COLO668 (cell line): Measurements from ENCODE around the gene DLEC1.

Experiments used
- DNase-seq: peaks from one replicate; lab custom pipeline; 2025; ENCODE audit not compliant: unreplicated experiment; lab: John Stamatoyannopoulos, UW

Gene DLEC1

DNA sequence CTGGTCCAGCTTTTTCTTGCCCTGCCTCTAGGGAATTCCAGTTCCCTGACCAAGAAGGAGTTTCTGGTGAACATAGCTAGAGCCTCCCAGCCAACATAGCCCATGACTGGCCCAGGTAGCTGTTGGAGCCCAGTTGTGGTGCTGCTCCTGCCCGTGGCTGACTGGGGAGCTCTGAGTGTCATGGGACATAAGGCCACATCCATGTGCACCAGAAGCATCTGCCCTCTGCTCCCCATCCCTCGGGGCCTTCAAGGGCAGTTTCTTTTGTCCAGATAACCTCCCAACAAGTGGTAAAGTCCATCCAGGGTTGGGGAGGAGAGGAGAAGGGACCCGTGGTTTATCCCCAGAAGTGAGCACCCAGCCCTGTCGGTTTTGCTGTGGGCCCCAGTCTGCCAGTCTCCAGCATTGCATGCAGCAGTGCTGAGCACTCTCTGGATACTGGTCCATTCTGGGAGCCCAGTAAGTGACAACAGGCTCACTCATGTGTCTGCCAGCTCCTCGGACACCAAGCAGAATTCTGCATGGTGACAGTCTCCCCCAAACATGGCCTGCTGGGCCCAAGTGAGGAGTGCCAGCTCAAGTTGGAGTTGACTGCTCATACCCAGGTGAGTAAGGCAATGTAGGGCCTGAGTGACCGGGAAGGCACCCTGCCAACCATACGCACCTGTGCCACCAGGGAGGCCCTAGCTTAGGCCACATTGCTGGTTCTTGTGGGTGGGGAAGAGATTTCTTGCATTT is 69.1 kb downstream of the DLEC1 start:
- no peak for DNase-seq

DNA sequence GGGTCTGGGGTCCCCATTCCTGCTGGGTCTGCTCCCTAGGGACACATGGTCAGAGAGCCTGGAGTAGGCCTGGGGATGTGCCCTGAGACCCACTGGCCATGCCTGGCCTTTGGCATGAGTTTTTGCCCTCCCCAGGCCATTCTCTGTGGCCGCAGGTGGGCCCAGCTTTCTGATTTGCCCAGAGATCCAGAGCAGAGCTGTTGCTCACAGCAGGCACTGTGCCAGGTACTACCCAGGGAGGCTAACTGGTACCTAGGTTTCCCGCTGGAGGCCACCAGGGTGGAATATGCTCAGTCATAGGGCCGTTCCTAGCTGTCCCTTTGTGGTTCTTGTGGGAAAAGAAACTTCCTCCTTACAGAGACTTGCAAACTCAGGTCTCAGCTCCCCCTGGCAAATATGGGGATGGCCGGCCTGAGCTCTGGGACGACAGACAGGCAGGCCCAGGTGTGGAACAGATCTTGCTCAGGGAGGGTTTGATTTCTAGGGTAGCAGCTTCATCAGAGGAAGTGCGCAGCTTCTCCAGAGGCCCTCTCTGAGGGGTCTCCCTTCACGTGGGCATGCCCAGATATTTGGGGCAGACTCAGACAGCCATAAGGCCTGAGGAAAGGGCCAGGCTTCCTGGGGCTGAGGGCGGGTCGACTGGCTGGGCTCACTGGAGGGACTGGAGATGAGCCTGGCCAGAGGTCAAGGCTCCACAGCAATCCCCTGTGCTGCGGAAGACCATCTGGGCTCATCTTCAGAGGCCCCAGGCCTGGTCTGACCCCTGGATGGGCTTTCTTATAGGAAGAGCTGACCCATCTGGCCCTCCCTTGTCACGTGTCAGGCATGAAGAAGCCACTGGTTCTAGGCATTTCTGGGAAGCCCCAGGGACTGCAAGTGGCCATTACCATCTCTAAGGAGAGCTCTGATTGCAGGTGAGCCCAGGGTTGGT is 69.9 kb downstream of the DLEC1 start:
- DNase-seq = no peak

DNA sequence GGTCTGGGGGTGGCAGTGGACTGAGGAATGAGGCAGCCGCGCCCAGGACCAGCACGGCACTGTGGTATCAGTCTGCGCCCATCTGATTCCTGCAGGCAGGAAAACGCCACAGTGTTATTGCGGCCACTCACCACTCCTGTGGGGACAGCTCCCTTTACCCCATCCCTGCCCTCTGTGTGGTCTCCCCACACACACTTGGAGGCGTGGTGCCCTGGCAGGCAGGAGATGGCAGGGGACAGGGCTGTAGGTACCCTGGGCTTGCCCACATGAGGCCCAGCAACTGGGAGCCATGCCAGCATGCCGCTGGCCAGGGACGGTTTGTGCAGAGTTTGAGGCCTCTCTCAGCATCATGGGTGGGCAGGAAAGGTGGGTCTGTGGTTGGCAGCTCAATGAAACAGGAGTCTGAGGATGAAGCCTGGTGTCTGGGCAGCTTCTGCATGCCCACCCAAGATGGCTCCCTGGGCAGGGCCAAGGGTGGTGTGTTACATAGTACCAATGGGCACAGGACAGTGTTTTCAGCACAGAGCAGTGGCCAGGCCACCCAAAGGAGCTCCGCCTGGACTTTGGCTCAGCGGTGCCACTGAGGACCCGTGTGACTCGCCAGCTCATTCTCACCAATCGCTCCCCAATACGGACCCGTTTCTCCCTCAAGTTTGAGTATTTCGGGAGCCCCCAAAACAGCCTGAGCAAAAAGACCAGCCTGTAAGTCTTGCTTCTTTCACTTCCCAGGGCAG is 70.7 kb downstream of the DLEC1 start:
- no peak for DNase-seq

DNA sequence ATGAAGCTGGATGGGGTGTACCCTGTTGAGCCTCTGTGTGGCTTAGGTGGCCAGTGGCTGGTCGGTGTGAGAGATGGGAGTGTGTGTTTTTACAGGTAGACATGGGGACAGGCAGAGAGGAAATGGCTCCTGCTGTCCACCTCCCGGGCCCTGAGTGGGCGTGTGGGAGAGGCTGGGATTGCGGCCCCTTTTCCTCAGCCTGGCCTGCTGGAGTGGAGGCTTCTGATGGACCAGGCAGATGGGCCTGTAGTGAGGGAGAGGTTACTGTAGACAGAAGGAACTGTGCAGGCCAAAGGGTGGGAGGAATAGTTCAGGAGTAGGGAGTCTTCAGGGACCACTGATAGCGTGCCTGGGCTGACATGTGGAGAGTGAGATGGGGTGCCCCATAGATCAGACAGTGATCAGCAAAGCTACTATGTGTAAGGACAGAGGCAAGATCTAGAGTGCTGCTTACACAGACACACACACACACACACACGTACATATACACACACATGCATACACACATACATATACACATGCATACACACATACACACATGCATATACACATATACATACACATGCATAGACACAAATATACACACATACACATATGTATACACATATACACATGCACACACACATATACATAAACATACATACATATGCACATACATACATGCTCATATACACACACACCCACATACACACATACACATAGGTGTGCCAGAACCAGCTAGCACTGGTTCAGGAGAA is 71.5 kb downstream of the DLEC1 start:
- DNase-seq = no peak

DNA sequence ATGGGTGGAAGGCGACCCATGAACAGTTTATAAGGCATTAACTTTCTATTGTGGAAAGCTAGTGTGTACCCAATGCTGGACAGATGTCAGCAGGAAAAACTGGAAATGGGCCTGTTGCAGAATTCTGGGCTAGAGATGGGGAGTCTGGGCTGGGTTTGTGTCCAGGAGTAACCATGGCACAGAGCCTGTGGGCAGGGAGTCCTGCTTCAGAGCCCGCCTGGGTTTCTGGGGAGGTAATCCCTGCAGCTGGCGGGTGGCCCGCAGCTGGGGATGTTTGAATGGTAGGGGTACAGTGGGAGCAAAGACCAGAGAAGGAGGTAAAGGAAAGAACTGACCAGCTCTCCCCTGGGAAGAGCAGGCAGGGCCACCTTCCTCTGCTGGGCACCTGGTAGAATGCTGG is 72.2 kb downstream of the DLEC1 start:
- no peak for DNase-seq

DNA sequence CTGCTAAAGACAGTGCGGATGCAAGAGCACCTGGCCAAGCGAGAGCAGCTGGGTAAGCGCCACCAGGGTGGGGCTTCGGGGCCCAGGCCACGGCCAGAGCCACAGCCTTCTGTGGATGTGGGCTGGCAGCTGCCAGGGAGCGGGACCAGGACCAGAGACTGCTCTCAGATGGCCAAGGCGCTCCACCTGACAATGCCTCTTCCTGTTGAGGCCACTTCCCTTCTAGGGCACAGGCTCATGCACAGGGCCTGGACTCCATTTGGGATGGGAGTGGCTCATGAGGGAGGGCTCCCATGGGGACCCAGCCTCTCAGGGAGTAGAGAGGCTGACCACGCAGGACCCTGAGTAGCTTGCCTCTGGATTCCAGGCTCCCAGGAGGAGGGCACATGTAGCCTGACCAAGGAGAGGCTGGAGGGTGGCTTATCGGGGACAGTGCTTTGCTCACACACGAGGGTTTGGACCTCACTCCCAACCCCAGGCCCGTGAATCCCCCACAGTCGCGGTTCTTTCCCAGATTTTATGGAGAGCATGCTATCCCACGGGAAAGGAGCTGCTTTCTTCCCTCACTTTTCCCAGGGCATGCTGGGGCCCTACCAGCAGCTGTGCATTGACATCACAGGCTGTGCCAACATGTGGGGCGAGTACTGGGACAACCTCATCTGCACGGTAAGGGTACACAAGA is 72.8 kb downstream of the DLEC1 start:
- no peak for DNase-seq

DNA sequence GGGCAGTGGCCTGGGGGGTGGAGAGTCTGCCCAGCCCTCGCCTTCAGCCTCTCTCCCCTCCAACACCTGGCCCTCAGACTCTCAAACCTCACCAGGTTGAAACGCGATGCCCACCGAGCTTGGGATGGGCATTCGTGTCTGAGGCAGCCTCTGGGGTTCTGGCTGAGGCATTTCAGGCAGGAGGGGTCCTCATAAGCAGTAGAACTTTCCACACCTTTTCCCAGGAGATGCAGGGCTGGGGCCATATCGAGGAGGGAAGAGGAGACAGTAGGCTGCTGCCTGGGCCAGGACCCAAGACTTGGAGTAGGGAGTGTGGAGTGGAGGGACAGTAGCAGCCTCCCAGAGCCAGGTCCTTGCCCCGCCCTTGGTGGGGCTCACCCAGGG is 73.4 kb downstream of the DLEC1 start:
- DNase-seq = no peak

DNA sequence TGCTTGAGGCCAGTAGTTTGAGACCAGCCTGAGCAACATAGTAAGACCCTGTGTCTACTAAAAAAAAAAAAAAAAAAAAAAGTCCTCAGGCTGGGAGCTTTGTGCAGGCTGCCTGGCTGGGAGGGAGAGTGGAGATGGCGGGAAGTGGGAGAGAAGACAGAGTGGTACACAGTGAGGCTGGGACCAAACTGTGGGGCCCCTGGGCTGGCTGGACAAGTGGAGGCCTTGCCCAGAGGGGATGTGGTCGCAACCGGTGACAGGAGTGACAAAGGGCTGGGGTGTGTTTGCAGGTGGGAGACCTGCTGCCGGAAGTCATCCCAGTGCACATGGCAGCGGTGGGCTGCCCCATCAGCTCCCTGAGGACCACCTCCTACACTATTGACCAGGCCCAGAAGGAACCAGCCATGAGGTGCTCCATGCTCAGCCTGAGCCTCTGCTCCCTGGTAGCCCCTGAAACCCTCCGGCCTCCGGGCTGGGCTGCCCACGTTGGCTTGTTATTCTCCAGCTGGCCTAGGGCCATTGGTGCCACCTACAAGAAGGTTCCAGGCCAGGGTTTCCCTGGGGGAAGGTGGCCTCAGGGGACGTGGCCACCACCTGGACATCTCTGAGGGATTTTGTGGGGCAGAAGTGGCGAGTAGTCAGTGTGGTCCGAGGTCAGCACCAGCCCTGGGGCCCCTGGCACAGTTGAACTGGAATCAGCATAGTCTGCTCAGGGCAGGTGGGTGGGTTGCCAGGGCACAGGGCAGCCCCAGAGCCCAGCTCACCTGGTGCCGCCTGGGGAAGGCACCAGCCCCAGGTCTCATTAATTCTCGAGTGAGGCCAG is 75.3 kb downstream of the DLEC1 start:
- DNase-seq = no peak

DNA sequence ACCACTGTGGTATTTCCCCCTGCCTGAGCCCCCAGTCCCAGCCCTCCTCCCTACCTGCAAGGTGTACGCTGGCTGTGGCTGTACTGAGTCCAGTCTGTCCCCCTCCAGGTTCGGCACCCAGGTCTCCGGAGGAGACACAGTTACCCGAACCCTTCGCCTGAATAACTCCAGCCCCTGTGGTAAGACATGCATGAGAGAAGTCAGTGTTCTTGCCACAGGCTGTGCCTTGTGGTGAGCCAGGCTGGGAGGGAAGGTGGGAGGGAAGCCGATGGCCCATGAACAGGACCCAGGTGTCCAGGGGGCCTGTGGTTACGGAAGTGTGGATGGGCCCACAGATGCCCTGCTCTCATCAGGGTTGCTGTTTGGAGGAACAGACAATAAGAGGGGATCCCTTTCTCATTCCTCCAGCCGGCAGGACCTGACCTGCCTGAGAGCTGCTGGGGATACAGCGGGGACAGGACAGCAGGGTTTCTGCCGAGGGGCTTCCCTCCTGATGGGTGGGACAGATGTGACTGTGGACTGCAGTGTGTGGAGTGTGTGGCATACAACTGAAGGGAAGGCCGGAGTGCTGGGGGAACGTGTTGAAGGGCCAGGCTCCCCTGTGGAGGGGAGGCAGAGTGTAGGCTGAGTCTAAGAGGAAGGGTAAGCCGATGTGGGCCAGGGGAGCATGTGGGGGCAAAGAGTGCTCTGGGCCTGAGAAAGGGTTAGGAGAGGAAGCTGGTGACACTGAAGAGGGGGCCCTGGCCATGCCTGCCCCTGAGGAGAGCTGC is 76.1 kb downstream of the DLEC1 start:
- no peak for DNase-seq

DNA sequence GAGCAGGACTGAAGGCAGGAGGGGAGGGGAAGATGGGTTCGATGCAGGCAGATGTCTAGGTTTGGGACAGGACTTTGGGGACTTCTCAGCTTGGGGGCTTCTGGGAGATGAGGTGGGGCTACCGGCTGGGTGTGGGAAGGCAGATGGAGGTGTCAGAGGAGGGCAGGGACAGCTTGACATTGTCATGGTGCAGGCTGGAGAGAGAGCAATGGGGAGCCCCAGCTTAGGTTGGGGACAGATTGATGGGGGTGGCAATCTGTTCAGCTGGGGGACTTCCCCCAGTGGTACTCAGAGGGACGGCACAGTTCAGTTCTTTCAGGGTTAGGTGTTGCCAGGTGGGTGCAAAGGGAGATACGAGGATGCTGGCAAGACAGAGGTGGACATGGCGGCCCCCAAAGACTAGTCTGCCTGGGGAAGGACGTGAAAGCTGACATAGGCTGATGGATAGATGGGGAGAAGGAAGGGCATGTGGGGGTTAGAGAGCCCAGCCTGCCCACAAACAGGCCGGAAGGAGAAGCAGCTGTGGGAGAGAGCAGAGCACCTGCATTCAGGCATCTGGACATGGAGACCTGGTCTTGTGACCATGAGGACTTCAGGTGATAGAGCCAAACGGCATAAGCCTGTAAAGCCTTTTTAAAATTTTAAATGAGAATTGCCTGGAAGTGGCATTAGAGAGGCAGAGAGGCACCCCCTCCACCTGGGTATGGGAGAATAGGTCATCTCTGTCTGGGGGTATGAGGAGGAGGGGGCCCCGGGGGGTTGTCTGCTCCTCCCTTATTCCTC is 76.8 kb downstream of the DLEC1 start:
- DNase-seq = no peak

DNA sequence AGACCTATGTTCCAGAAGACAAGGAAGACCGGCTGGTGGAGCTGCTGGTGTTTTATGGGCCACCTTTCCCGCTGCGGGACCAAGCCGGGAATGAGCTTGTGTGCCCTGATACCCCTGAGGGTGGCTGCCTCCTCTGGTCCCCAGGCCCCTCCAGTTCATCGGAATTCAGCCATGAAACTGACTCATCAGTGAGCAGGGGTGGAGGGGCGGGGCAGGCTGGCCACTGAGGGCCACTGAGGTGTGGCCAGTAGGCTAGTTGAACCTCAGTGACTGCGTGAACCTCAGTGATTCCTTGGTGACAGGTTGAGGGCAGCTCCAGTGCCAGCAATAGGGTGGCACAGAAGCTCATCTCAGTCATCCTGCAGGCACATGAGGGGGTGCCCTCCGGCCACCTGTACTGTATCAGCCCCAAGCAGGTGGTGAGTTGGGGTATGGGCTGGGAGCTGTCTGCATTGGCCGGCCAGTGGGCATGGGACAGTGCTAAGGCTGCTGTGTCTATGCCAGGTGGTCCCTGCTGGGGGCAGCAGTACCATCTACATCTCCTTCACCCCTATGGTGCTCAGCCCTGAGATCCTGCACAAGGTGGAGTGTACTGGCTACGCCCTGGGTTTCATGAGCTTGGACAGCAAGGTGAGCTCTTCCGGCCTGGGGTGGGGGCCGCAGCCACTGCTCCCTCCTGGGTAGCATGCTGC is 77.6 kb downstream of the DLEC1 start:
- no peak for DNase-seq

DNA sequence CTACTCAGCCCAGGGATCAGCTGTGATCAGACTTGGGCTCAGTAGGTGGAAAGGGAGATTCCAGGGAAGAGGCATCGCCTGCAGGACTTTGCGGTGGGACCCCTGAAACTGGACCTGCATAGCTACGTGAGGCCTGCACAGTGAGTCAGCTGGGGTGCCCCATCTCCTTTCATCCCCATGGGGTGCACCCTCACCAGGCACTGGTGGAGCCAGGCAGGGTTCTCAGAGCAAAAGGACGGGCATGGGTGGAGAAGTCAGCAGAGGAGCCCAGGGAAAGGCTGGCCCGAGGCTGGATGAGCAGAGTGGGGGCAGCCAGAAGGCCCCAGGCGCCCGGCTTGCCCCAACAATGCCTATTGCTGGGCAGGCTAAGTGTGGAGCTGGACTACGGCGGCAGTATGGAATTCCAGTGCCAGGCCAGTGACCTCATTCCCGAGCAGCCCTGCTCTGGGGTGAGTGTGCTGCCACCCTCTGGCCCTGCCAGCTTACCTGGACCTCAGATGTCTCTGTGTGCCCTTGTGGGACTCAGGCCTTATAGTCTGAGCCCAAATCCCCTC is 78.2 kb downstream of the DLEC1 start:
- DNase-seq = no peak

DNA sequence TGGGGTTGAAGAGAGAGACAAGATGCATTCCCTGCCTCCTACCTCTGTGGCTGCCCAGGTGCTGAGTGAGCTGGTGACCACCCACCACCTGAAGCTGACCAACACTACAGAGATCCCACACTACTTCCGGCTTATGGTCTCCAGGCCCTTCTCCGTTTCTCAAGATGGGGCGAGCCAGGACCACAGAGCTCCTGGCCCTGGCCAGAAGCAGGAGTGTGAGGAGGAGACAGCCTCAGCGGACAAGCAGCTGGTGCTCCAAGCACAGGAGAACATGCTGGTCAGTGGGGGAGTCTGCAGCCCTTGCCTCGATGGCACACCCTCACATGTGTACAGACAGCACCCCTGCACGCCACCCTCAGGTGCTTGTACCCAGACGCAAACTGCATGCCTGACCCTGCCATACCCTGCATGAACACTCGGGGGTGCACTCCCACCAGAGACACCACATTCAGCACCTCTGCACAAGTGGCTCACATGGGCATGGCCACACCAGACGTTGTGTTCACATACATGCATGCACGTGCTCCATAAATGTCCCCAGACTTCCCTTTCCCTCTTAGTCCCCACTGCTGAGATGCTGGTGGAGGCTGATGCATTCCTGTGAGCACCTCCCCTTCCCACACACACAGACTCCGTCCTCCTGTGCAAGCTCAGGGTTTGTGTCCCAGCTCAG is 78.9 kb downstream of the DLEC1 start:
- peak; percentile 35 for DNase-seq

DNA sequence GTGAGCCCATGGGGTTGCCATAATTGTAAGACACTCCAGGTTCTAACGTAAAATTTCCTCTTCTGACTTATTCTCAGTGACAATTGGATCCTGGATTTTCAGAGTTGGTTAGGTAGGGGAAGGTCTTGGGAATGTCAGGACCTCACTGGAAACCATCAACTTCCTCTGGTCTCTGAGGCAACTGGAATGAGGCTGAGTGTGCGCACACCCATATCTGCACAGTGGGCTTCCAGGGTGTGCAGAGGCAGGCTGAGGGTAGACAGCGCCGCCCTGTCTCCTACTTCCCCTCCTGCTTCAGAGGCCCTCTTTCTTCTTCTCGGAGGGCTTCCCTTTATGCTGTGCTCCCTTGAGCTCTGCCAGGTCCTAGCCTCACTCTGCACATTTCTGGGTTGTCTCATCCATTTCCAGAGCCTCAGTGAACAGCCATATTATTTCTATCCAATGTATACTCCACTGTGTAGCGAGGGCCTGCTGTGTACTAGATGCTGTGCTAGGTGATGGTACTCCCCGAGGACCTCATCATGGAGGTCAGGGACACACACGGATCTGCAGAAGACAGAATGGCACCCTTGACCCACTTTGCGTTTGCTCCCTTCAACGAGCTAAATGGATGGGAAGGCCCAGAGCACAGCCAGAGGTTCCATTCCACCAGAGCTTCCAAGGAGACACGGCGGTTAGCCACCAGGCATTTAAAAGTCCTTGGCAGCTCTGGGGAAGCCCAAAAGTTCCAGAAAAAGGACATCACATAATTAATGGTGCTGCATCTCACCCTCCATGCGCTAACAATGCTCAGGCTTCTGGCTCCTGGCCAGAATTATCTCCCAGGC is 79.6 kb downstream of the DLEC1 start:
- no peak for DNase-seq

DNA sequence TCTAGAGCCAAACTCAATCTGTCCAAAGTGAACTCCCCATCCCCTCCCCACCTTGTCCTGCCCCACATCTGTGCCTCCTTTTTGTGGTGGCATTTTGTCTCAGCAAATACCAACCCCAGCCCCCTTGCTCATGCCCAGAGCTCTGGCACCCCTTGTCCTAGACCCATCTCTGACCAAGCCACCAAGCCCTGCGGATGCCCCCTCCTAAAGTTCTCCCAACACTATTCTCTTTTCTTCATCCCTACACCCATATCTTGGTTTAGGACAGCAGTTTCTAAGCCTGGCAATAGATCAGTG is 80.2 kb downstream of the DLEC1 start:
- no peak for DNase-seq
